C1 segment of cervical spinal cord (tissue), 14 donors: ENCODE results near the gene RFFL.
"Not testable (repeated sequence)": the region's sequence is repeated elsewhere in the genome, so short reads cannot be mapped to it uniquely, and the experiment has no call there.

Source experiments
- DNase-seq, 14 donors: peaks; one replicate each; lab custom pipeline; 2025; lab: John Stamatoyannopoulos, UW

The RFFL gene

DNA sequence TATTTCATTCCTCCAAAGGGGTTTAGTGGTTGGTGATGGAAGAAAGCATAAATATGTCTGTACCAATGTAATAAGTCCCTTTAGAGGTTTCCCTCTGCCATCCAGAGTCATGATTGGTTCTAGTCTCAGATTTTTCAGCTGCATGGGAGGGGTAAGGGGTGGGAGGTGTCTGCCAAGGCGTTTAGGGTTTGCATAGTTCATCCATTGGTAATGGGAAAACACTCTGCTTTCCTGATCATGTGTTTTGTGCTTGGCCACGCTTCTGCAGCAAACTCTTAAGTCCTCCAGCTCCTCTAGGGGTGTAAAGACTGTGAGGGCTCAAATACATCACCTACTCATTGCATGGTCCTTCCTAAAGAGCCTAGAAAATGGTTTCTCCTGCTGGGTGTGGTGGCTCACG, 53.4 kb downstream of the RFFL start:
- no peak for DNase-seq

DNA sequence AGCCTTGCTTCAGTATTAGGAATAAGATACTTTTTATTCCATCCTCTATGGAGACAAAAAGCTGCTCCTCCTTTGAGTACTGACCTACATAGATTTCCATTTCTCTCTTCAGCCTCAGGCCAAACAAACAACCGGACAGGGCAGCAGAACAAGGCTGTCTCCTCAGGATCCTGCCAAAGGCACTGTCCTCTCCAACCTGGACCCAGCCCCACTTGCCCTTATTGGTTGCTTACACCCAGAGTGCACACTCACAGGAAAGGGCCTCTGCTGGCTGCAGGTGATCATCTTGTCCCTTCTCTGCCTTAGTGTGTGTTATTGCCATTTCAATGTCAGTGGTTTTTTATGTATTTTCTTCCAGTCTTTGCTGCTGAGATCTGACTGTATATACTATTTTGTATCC, 56.5 kb downstream of the RFFL start:
- DNase-seq, result peak in 5 of 14 donors; percentile 12 to 55 (median 28)

DNA sequence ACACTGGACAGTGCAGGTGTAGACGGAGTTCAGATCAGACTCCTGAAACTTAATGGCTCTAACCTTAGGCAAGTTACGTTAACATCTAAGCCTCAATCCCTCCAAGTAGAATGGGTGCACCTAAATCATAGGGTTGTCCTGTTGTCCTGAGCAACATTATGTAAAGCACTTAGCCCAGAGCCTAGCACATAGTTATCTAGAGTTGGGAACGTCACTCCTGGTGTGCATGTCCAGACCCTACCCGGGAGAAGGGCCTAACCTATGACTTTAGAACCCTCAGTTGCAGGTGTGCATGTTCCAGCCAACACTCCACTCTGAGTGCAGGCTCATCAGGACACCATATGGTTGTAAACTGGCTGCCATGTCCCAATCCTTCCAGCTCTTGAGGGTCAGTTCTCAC, 57.2 kb downstream of the RFFL start:
- no peak for DNase-seq

DNA sequence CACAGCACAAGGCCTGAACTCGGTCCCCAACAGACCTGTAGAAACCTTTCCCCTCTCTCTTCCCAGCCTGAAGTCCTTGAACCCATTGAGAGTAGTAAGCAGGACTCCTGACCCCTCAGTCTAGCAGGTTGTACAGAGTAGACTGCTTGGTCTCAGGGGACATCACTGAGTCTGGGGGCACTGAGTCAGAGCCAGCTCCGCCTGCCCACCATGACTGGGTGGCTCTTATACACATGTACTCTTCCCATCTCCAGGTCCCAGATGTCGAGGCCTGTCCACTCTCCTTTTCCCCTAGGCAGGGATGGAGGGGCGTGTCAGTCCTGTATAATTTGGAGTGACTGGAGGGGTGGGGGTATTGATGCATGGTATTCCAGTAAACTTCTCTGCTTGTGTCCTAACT, 59.7 kb downstream of the RFFL start:
- no peak for DNase-seq

DNA sequence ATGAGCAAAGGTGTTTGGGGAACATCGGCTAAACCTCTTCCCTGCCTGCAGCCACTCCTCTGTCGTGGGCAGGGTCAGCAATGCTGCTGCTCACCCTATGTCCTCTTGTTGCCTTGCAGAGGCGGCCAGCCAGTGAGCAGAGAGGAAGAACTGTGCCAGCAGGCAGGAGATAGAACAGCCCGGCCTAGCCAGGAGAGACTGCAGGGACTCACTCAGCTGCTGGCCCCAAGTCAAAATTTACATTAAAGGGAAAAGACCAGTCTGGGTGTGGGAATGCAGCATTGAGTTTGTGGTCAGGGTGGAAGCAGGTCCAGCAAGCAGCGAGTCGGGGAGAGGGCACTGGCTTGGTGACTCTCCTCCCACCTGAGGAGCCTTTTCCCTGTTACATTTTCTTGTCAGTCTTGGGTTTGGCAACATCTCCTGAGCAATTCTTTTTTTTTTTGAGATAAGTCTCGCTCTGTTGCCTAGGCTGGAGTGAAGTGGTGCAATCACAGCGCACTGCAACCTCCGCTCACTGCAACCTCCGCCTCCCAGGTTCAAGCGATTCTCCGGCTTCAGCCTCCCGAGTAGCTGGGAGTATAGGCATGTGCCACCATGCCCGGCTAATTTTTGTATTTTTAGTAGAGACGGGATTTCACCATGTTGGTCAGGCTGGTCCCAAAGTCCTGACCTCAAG, 60.5 kb downstream of the RFFL start:
- peak in 3 of 14 donors; percentile 11 to 20 (median 20) for DNase-seq

DNA sequence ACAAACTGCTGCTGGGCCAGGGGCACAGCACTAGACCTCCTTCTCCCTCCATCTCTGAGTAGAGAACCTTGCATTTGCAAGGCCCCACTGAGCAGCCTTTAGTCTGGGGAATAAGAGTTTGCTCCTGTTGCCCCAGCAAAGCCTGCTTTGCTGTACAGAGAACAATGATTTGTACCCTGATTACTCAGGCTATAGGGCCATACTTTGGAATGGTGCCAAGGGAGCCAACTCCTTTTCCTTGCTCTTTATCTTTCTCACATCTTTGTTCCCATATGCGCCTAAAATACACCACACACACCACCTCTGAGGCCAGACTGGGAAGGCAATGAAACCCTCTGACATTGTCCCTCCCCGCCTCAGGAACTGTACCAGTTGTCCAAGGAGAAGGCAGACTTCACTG, 62.0 kb downstream of the RFFL start:
- DNase-seq, result no peak

DNA sequence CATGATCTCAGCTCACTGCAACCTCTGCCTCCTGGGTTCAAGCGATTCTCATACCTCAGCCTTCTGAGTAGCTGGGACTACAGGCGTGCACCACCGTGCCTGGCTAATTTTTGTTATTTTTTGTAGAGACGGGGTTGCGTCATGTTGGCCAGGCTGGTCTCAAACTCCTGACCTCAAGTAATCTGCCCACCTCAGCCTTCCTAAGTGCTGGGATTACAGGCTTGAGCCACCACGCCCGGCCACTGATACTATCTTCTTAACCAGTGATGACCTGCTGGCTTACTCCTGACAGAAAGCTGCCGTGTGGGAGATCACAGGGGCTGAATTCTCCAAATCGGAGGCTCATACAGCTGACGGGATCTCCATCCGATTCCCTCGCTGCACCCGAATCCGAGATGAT, 62.5 kb downstream of the RFFL start:
- not testable (repeated sequence) for DNase-seq

DNA sequence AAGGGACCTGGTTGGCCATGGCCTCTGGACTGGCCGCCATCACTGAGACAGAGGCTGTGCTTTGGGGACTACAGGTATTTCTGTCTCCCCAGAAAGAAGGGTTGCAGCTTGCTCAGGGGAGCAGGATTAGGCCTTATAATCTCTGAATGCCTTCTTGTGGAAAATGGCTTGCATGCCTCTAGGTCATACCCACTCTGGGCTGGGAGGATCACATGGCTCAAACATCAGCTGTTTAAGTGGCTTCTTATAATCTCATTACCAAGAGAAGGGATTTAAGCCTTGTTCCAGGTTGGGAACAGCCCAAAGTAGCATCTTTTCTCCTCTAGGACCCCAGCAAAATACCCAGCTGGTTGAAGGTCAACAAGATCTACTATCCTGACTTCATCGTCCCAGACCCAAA, 64.1 kb downstream of the RFFL start:
- DNase-seq, result no peak

DNA sequence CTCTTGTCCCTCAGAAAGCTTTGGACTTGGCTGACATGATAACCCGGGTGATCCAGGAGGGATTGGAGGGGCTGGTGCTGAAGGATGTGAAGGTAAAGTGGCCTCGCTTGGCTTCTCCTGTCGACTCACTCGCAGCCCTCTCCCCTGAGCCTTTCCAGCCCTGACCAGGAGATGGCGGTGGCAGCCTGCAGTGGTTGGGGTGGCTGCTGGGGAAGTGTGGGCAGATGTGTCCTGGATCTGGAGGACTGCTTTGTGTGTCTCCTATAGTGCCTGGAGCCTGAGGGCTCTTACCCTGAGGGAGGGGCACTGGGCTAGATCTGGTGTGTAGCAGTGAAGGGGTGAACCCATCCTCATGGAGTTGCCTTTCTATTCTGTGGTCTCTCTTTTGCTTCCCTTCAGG, 65.3 kb downstream of the RFFL start:
- peak in 11 of 14 donors; percentile 35 to 78 (median 69) for DNase-seq

DNA sequence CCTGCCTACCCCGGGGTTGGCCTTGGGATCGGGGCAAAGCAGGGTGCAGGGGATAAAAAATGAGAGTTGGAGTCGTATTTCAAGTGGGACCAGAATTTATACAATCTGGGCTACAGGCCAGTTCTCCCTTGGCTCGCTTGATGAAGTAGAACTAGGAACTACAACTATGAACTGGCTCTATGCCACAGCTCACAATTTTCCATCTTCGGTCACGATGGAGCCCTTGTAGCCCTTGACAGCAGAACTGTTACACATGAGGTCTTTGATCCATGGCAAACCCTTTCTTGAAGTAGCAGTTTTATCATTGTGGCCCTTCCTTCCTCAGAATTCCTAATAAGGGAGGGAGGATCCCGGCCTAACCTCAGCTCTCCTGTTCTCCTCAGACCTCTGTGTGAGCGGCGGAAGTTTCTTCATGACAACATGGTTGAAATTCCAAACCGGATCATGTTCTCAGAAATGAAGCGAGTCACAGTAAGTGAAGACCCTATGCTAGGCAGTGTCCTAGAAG, 66.1 kb downstream of the RFFL start:
- DNase-seq, result no peak

DNA sequence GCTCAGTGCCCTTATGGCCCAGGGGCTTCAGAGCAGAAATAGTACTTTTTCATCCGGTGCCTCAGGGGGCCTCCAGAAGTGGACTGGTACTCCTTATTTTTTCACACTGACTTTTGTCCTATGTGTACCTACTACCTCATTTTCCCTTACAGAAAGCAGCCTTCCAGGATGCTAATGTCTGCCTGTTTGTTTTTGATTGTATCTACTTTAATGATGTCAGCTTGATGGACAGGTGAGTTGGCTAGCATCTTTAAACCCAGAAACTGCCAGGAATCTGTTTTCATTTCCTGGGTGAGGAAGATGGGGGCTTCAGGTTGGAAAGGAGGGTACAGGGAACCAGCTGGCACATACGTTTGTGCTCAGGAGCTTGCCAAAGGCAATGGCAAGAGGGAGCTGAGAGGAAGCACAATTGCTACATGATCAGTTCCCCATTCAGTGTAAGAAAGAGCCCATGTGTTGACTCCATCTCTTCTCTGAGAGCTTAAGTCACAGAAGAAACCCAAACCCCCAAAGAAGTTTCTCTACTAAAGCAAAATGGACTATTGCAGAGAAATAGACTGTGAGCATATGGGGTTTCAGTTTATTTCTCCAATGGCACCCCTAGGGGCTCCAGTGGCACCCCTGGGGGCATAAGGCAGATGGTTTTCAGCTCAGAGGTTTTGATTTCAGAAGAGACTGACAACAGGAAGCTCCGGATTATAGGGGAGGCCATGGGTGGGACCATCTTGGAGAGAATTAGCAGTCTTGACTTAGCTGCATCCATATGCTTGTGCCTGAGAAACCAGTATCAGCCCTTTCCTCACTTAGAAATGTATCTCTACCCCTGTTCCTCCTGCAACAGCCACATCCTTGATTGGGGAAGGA, 66.9 kb downstream of the RFFL start:
- no peak for DNase-seq

DNA sequence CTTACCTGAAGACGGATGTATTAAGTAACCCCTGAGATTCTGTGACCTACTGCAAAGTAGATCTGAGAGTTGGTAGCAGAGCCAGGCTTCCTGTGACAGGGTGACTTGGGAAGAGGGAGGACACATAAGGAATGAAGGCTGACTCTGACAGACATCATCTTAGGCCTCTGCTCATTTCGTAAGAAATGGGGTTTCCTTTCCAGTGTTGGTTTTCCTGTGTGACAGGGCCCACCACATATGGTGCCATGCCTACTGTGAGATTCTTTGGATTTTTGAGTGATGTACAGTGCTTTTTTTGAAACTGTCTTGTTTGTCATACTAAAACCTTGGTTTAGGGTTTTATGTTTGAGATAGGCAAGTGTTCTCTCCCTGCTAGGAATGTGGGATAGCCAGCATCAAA, 70.5 kb downstream of the RFFL start:
- DNase-seq, result no peak

DNA sequence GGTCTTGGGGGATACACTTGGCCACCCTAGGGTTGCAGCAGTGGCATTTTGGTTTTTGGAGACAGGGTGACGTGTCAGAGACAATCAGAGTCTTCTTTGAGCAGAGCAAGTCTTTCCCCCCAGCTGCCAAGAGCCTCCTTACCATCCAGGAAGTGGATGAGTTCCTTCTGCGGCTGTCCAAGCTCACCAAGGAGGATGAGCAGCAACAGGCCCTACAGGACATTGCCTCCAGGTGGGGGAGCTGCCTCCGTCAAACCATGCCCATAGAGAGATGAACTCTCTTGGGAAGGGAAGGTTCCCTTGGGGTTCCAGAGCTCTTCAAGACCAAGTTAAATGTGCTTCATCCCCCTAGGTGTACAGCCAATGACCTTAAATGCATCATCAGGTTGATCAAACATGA, 71.9 kb downstream of the RFFL start:
- no peak for DNase-seq

DNA sequence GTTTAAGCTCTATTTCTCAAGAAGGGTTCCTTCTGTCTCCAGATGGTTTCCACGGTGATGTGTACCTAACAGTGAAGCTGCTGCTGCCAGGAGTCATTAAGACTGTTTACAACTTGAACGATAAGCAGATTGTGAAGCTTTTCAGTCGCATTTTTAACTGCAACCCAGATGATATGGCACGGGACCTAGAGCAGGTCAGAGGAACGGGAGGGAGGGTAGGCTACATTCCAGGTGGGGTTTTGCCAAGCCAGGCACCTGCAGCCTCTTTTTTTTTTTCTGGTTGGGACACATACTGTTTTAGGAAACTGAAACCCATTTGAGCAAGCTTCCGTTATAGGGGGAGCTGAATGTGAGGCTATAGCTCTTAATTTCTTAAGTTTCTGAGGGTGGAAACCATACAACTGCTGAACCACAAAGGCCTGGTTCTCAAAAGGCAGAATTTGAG, 72.6 kb downstream of the RFFL start:
- DNase-seq, result no peak

DNA sequence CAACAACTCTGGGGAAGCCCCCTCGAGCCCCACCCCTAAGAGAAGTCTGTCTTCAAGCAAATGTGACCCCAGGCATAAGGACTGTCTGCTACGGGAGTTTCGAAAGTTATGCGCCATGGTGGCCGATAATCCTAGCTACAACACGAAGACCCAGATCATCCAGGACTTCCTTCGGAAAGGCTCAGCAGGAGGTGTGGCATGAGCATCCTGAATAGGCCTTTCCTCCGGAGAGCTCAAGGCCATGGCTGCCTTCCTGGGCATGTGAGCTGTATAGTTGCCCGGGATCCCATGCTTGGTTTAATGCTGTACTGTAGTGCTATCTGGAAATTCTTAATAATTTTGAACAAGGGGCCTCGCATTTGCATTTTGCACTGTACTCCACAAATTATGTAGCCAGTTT, 74.0 kb downstream of the RFFL start:
- DNase-seq, result no peak

DNA sequence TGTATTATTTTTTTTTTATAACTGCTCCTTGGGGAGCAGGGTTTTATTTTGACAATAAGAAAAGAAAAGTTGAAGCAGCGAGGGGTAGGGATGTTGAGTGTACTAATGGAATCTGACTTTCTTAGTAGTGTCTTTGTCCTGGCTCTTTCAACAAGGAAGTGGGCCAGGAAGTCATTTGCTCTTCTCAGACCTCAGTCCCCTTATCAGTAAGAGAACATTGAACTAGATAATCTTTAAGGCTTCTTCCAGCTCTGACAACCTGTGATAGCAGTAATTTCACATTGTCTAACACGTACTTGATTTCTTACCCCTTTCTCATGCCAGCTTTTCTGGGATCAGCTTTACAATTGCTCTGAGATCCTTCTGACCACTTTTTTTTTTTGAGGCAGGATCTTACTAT, 74.9 kb downstream of the RFFL start:
- DNase-seq, result no peak

DNA sequence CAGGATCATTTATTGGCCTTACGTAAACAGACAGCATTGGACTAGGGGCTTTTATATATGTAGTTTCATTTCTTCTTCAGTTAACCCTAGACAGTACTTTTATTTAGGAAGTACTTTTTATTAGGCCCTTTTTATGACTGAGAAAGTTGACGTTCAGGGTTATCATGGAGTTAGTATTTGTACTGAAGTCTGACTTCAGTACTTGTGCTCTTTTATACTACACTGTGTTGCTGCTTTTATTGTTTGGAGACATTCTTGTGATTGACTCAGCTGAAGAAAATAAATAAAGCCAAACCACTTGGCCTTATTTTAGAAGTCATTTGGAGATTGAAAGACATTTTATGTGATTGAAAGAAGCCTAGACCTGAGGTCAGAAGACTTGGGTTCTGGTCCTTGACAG, 76.3 kb downstream of the RFFL start:
- DNase-seq, result no peak

DNA sequence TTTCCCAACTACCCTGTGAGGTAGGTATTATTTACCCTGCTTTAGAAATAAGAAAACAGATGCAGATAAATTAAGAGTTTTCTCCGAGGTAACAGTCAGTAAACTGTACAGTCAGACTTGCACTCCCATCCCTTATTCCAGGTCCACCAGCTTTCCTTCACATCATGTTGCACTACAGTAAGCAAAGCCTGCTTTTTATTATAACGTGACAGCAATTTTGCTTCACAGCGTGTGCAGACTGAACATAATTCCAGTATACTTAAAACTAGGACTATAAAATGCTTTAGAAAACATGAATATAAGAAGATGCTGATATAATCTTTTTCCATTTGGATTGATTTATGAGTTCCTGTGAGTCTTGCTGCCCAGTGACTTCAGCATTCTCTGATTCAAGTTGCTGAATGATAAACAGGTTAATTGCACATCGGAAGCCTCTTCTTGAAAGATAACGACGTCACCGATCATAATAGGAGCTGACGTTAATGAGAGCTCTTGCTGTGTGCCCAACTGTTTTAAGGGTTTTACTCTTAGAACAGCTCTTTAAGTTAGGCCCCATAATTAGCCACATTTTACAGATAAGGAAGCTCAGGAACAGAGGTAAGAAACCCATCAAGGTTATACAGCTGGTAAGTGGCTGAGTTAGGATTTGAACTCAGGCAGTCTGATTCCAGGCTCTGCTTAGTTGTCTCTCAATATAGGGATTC, 81.8 kb downstream of the RFFL start:
- DNase-seq, result no peak

DNA sequence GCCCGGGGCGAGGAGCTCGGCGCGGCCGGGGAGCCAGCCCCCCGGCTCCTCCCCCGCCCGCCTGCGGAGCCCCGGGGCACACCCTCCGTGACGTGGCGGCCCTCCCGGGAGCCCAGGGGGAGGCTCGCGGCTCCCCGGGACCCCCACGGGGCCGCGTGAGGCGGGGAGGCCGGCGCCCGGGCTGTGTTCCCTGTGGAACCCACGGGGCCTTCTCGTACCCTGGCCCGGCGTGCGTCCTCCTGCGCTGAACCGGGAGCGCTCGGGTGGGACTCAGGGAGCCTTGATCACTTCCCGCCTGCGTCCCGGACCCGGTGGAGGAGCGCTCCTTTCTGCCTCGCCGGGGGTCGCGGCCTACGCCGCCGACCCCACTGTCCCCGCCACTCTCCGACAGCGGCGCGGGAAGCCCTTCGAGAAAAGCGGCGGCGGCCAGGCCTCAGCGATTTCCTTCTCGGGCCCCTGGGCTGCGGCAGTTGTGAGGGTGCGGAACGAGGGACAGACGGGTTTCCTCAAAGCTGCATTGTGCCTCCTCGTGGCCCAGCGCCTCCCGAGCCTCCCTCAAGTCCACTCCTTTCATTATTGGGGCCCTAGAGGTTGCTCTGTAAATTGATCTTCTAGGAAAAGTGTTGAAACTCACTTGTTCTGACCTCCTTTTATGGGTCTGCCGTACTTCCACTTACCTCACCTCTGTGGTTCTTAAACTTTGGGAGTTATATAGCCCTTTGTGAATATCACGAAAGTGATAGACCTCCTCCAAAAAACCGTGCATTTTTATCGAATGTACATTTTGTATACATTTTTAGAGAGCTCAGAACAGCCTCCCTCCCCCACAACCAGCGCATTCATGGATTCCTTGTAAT, 82.6 kb downstream of the RFFL start:
- peak in 11 of 14 donors; percentile 56 to 96 (median 68) for DNase-seq

DNA sequence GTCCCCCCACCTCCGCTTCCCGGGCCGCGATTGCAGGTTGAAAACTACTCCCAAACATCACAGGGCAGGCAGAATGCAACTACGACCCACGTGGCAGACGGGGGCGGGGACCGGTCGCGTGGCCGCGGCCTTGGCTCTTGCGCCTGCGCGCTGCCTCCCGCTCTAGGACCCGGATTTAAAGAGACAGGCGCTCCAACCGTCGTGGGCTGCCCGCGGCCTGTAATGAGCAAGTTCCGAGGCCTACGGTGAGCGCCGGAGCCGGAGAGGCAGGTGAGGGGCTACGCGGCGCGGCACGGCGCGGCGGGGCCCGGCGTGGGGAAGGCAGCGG, 83.2 kb downstream of the RFFL start, which contains the start of gene LIG3:
Gene LIG3, plus strand, starts transcription at position 160 of the 328 bp plus-strand sequence. CDS start 2,494 bp downstream, outside the sequence.
- DNase-seq, result peak; percentile 61 to 96 (median 90)

DNA sequence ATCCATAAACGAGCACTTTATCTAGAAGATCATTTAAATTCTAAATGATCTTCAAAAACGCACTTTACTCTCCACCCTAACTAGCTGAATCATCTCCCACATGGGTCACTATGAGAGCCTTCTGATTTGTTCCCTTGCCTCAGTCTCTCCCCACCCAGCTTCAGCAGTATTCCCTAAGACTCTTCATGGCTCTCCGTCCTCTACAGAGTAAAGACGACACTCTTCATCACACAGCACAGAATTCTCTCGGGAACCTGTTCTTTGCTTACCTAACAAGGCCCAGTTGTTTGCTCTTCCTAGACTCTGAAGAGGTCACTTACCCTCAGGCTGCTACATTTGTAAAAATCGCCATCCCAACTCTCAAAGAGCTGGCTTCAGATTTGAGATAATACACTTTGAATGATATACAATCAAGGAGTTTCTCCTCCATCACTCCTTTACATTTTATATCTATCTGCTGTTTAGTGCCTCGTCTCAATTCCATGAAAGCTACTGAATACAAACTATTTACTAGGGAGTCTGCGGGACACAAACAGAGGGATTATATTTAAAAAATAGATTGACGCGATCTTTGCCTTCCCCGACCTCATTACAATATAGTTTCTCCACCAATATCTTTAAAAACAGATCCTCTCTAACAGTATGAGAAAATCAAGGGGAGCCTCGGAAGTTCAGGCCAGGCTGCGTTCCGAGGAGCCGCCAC, 83.7 kb downstream of the RFFL start:
- no peak for DNase-seq
